Astrocyte (in vitro differentiated cells and primary cell): ENCODE measurements around the gene SLC19A1. TPM values are rescaled to one million over a fixed set of nuclear protein-coding genes. Genes with fewer than 3 reads are reported as not detected.

ENCODE experiments used
- DNase-seq: peaks from one replicate; pipeline ENCODE4 v3.0.0-alpha.2; 2010; ENCODE audit warnings: low read depth
- FAIRE-seq: peaks from 2 replicates; lab custom pipeline; 2011; peaks lifted over from hg19 to GRCh38; lab: Jason Lieb, UNC
- H2AFZ ChIP-seq: 2 replicates; pipeline ENCODE4 v1.6.0; 2012; ENCODE audit warnings: low read depth, low read length, inconsistent platforms
- H3K27ac ChIP-seq: 2 replicates; pipeline ENCODE4 v1.5.1; 2011; ENCODE audit warnings: low read depth, low read length, inconsistent platforms
- H3K27me3 ChIP-seq: 2 replicates; pipeline ENCODE4 v1.6.0; 2011; ENCODE audit warnings: low read length, inconsistent platforms; ENCODE audit not compliant: insufficient read depth
- H3K36me3 ChIP-seq: 2 replicates; pipeline ENCODE4 v1.5.1; 2011; ENCODE audit warnings: low read length, inconsistent platforms; ENCODE audit not compliant: insufficient read depth
- H3K4me1 ChIP-seq: 2 replicates; pipeline ENCODE4 v1.5.1; 2011; ENCODE audit warnings: low read length, inconsistent platforms; ENCODE audit not compliant: insufficient read depth
- H3K4me2 ChIP-seq: 2 replicates; pipeline ENCODE4 v1.6.0; 2012; ENCODE audit warnings: low read length, inconsistent platforms
- H3K4me3 ChIP-seq: 2 replicates; pipeline ENCODE4 v1.5.1; 2011; ENCODE audit warnings: low read depth, mild to moderate bottlenecking, low read length, inconsistent platforms; ENCODE audit not compliant: insufficient read depth
- H3K79me2 ChIP-seq: 2 replicates; pipeline ENCODE4 v1.6.0; 2012; ENCODE audit warnings: mild to moderate bottlenecking, low read length, inconsistent platforms; ENCODE audit not compliant: insufficient read depth
- H3K9ac ChIP-seq: 2 replicates; pipeline ENCODE4 v1.6.0; 2012; ENCODE audit warnings: mild to moderate bottlenecking, low read length, inconsistent platforms
- H3K9me3 ChIP-seq: 2 replicates; pipeline ENCODE4 v1.5.1; 2012; ENCODE audit warnings: low read depth, mild to moderate bottlenecking, low read length, inconsistent platforms; ENCODE audit not compliant: insufficient read depth
- H4K20me1 ChIP-seq: 2 replicates; pipeline ENCODE4 v1.6.0; 2012; ENCODE audit warnings: low read length, inconsistent platforms; ENCODE audit not compliant: insufficient read depth
- H3K27ac Mint-ChIP-seq: one replicate; pipeline ENCODE4 v1.8.0; 2021; ENCODE audit warnings: mild to moderate bottlenecking, mixed read lengths; ENCODE audit not compliant: unreplicated experiment
- H3K27me3 Mint-ChIP-seq: one replicate; pipeline ENCODE4 v1.8.0; 2021; ENCODE audit warnings: low read depth, mixed read lengths; ENCODE audit not compliant: unreplicated experiment
- H3K36me3 Mint-ChIP-seq: one replicate; pipeline ENCODE4 v1.8.0; 2021; ENCODE audit warnings: low read depth, mixed read lengths; ENCODE audit not compliant: unreplicated experiment
- H3K4me1 Mint-ChIP-seq: one replicate; pipeline ENCODE4 v1.8.0; 2021; ENCODE audit warnings: low read depth, mixed read lengths; ENCODE audit not compliant: unreplicated experiment
- H3K4me3 Mint-ChIP-seq: one replicate; pipeline ENCODE4 v1.8.0; 2021; ENCODE audit warnings: mild to moderate bottlenecking, moderate library complexity, mixed read lengths; ENCODE audit not compliant: unreplicated experiment
- H3K9me3 Mint-ChIP-seq: one replicate; pipeline ENCODE4 v1.8.0; 2021; ENCODE audit warnings: mild to moderate bottlenecking, mixed read lengths; ENCODE audit not compliant: unreplicated experiment
- CTCF ChIP-seq: IDR thresholded peaks from 2 replicates; pipeline ENCODE4 v1.5.1; 2011; ENCODE audit warnings: low read depth, mild to moderate bottlenecking, inconsistent platforms, low read length, moderate library complexity; ENCODE audit not compliant: insufficient read depth
- EZH2 ChIP-seq: IDR thresholded peaks from 2 replicates; pipeline ENCODE4 v1.6.1; 2012; ENCODE audit warnings: mild to moderate bottlenecking, low read length, inconsistent platforms; ENCODE audit not compliant: insufficient read depth
- total RNA-seq: library from RNA; stranded (reverse); gene quantifications from 2 replicates; pipeline ENCODE4 v1.2.1, GENCODE V29; 2021

SLC19A1 gene
- total RNA-seq, 1 donor from 2014 or later: 11.7 TPM

GRCh38 chr21:45455674-45456583, 86.3 kb downstream of the SLC19A1 start:
- no peak overlapping the region for H2AFZ ChIP-seq
- peaks cover 36% of the 10 kb centered on the region for H3K4me1 ChIP-seq
- H3K36me3 ChIP-seq: no peaks in the 10 kb centered on the region
- H3K79me2 ChIP-seq: peaks cover 35% of the 10 kb centered on the region
- H3K9me3 ChIP-seq: no peaks in the 10 kb centered on the region
- no peak overlapping the region for H3K27ac ChIP-seq
- Mint-ChIP-seq H3K4me1 (peaks cover 24% of the 10 kb centered on the region), H3K4me3 (no peak overlapping the region), H3K36me3 (peaks cover 13% of the 10 kb centered on the region), H3K27ac (peak overlapping the region; percentile 58), H3K9me3 (no peaks in the 10 kb centered on the region), H3K27me3 (no peaks in the 10 kb centered on the region)
- H4K20me1 ChIP-seq: peaks cover 52% of the 10 kb centered on the region
- no peak overlapping the region for H3K4me3 ChIP-seq
- peak overlapping the region; percentile 67 for H3K4me2 ChIP-seq
- DNase-seq (no peak), FAIRE-seq (no peak)
- no peak overlapping the region for H3K9ac ChIP-seq
- TF ChIP-seq CTCF: no peak
- TF ChIP-seq EZH2: no peak
- H3K27me3 ChIP-seq: no peaks in the 10 kb centered on the region

- peaks cover 42% of the 10 kb centered on the region for H3K79me2 ChIP-seq
- H3K4me3 Mint-ChIP-seq: no peak overlapping the region
- H3K4me2 ChIP-seq: peak overlapping the region; percentile 67
- no peaks in the 10 kb centered on the region for H3K27me3 ChIP-seq
- FAIRE-seq: no peak
- H3K36me3 Mint-ChIP-seq: peaks cover 6% of the 10 kb centered on the region
- no peaks in the 10 kb centered on the region for H3K27me3 Mint-ChIP-seq
- H3K4me3 ChIP-seq: peak overlapping the region; percentile 28
- no peaks in the 10 kb centered on the region for H3K9me3 Mint-ChIP-seq
- peaks cover 18% of the 10 kb centered on the region for H3K4me1 Mint-ChIP-seq
- H4K20me1 ChIP-seq: peaks cover 52% of the 10 kb centered on the region
- peak; percentile 25 for DNase-seq
- peaks cover 28% of the 10 kb centered on the region for H3K4me1 ChIP-seq
- TF ChIP-seq CTCF (no peak), EZH2 (no peak)
- no peak overlapping the region for H3K9ac ChIP-seq
- no peaks in the 10 kb centered on the region for H3K9me3 ChIP-seq
- no peaks in the 10 kb centered on the region for H3K36me3 ChIP-seq
- no peak overlapping the region for H2AFZ ChIP-seq
- H3K27ac ChIP-seq: no peak overlapping the region
- peak overlapping the region; percentile 58 for H3K27ac Mint-ChIP-seq
These were observed 87.1 kb downstream of the SLC19A1 start for GRCh38 chr21:45454926-45455673.
